ENCODE measurements around the gene CTDSPL2.
"Not testable (repeated sequence)": the region's sequence is repeated elsewhere in the genome, so short reads cannot be mapped to it uniquely, and the experiment has no call there.

CTDSPL2 gene

DNA sequence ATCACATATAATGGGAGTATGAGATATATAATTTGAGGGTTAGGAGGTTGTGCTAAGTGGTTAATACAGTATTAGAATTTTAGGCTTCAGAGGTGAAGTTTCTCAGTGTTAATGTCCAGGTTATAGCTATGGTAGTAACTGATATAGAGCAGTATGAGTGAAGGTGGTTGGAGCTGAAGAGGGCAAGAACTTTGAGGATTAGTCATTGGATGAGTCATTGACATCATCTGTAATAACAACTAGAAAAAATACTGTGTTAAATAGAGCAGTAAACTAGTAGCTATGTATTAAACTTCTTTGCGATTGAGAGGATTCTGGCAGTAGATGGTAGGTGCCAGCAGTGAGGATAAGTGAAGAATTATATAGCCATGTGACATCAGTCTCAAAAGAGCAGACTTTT is 62.0 kb downstream of the CTDSPL2 start:
- no peak for DNase-seq

- DNase-seq: no peak
Measured at GRCh38 chr15:44490622-44491021, 63.2 kb downstream of the CTDSPL2 start.

DNA sequence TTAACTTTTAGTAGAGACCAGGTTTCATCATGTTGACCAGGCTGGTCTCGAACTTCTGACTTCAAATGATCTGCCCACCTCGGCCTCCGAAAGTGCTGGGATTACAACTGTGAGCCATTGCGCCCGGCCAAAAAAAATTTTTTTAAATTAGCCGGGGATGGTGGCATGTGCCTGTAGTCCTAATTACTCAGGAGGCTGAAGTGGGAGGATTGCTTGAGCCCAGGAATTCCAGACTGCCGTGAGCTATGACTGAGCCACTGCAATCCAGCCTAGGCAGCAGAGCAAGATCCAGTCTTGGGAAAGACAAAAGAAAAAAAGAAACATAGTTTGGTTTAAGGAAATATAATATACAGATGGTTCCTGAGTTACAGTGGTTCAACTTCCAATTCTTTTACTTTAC is 64.6 kb downstream of the CTDSPL2 start:
- no peak for DNase-seq

DNA sequence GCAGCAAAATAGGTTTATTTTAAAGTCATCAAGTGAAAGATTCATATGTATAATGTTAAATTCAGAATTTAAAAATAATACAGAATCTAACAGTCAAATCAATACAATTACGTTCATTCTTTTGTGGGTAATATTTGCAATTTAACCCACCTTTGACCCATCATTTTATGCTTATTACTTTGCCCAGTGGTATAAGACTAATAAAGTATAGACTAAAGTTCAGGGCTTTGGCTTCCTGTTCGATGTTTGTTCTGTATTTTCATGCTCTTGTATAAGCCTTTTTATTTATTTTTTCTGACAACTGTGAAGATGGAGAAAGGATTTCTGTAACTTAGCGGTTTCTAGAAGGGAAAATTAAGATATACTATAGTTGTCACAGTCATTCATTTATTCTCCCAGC is 65.2 kb downstream of the CTDSPL2 start:
- no peak for DNase-seq

DNA sequence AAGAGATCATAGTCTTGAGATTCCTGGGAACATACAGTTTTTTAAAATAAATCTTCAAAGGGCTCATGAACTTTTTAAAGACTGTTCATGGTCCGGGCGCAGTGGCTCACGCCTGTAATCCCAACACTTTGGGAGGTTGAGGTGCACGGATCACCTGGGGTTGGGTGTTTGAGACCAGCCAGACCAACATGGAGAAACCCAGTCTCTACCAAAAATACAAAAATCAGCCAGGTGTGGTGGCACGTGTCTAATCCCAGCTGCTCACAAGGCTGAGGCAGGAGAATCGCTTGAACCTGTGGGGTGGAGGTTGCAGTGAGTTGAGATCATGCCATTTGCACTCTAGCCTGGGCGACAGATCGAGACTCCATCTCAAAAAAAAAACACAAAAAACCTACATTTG is 68.1 kb downstream of the CTDSPL2 start:
- no peak for DNase-seq

DNA sequence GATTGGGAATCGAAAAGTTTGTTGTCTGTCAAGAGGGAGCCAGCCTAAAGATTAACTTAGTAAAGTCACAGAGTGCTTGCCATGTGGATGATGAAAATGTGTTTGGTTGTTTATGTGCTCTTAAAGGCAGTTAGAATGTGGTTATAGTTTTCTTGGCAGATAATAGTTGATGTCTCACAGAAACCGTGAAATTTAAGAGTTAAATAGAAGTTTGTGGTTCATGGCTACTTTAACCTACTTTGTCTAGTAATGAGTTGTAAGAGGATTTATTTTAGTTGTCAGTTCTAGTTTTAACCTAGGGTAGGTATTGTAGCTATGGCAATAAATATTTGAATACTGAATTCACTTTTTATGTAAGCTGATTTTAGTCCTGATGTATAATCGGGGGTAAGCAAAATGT is 73.1 kb downstream of the CTDSPL2 start:
- no peak for DNase-seq

- DNase-seq: no peak
Measured at GRCh38 chr15:44501768-44502366, 74.4 kb downstream of the CTDSPL2 start.

GRCh38 chr15:44516436-44516835 is 89.0 kb downstream of the CTDSPL2 start:
- DNase-seq: no peak

DNA sequence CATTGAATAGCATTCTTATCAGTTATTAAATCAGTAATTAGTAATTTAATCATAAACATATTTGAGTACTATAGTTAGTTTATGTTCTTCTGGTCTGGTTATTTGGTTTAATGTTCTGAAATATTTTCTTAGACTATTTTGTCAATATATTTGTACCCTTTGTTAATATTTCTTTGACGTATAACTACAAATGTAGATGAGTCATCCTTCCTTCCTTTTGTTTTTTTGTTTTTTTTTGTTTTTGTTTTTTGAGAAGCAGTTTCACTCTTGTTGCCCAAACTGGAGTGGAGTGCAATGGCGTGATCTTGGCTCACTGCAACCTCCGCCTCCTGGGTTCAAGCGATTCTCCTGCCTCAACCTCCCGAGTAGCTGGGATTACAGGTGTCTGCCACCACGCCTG is 92.1 kb downstream of the CTDSPL2 start:
- DNase-seq: no peak

DNA sequence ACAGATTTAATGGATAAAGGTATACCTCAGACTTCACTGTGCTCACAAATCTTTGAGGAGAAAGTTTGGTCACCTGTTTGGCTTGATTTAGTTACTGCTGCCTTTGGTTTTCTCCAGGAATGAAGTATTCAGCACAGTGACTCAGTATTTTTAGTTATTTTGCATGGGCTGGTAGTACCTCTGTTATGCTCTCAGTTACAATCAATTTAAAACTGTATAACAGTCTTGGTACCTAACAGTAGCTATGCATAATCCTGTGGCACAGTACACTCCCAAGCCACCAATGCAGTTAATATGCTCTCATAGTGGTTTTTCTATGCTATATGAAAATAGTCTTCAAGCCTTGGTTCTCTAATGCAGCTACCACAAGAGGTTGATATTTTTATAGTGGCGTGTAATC is 97.6 kb downstream of the CTDSPL2 start:
- DNase-seq: no peak

DNA sequence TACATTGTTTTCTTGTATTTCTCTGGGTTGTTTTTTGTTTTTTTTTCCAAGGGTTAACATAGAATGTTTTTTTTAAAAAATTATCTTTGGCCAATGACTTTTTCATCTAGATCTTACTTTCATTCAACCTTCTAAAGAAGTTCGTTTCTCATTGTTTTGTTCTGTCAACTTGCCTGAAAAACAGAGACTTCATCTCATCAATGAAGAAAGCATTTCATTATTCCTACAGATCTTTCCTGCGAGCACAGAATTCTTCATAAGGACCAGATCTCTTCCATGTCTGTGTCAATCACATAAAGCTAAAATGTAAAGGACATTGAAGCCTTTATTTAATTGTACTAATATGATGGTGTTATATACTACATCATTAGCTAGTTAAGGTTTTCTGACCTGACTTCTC is 99.8 kb downstream of the CTDSPL2 start:
- no peak for DNase-seq

DNA sequence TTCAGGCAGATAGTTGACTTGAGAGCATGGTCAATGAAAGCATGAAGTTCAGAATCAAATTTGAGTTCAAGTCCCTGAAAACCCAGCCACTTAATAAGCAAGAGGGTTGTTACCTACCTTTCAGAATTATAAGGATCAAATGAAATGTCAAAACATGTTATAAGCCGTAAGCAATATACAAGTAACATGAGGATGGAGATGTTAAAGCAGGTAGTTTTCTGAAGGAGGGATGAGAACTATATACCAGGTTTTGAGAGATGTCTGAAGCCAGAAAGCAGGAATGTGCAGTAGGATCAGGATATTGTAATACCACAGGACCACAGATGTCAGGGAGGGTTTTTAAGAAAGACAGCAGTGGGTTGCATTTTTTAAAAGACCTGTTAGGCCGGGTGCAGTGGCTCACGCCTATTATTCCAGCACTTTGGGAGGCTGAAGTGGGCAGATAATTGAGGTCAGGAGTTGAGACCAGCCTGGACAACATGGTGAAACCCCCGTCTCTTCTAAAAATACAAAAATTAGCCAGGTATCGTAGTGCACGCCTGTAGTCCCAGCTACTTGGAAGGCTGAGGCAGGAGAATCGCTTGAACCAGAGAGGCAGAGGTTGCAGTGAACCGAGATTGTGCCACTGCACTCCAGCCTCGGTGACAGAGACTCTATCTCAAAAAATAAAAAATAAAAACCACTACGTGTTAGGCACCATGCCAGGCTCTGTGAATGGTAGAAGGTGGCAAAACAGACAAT is 102.6 kb downstream of the CTDSPL2 start:
- no peak for DNase-seq

DNA sequence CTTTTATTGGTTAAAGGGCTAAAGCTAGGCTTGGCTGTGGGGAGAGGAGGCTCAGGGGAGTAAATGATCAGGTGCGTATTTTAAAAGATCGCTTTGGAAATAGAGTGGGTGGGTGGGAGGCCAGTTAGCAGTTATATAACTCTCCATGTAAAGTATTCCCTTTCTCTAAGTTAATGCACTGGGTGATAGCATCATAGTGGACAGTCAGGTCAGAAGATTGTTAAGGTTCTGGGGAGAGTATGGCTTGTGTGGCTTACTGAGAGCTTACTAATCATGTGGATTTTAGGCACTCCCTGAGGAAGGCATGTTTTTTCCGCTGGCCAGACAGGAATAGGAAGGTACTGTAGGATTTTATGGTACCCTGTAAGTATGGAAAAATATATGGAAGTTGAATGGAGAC is 103.2 kb downstream of the CTDSPL2 start:
- no peak for DNase-seq

DNA sequence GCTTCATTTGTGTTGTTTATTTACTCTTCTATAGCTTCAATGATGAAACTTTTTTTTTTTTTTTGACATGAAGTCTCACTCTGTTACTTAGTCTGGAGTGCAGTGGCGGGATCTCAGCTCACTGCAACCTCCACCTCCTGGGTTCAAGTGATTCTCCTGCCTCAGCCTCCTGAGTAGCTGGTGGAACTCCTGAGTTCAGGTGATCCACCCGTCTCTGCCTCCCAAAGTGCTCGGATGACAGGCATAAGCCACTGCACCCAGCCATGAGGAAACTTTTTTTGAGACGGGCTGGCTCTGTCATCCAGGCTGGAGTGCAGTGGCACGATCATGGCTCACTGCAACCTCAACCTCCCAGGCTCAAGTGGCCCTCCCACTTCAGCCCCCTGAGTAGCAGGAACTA is 104.8 kb downstream of the CTDSPL2 start:
- not testable (repeated sequence) for DNase-seq

- no peak for DNase-seq
Measured at GRCh38 chr15:44532689-44533088, 105.3 kb downstream of the CTDSPL2 start.

GRCh38 chr15:44535092-44535491 is 107.7 kb downstream of the CTDSPL2 start:
- DNase-seq: no peak

DNA sequence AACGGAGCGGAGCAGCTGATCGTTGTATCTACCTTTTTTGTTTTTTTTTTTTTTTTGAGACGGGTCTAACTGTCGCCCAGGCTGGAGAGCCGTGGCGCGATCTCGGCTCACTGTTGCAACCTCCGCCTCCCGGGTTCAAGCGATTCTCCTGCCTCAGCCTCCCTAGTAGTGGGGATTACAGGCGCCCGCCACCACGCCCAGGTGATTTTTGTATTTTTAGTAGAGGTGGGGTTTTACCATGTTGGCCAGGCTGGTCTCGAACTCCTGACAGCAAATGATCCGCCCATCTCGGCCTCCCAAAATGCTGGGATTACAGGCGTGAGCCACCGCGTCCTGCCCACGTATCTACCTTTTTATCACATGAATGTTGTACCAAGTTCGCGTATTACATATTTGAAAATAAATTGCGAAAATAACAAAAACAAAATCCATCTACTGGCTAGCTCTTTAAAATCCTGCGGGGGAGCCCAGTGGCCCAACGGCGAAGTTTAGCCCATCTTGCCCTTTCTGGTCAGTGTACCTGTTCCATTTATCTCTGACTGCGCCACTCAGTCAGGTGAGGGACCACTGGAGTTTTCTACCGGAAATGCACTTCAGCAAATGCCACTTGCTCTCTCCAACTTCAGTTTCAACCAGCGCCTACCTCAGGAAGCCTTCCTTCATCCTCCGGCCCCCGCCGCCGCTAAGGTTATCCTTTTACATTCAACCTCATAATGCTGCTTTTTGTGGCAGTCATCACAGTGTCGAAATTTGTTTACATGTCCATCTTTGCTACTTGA is 108.3 kb downstream of the CTDSPL2 start:
- DNase-seq: no peak

GRCh38 chr15:44536302-44536961 is 109.0 kb downstream of the CTDSPL2 start:
- DNase-seq: peak; percentile 68

GRCh38 chr15:44536962-44537734 is 109.7 kb downstream of the CTDSPL2 start, which contains the start of gene EIF3J:
Gene EIF3J, plus strand, starts transcription at chr15:44537147. Its CDS starts 48 bp downstream, at chr15:44537195.
- peak; percentile 73 for DNase-seq

- DNase-seq: no peak
Measured at GRCh38 chr15:44537735-44538240, 110.4 kb downstream of the CTDSPL2 start.

GRCh38 chr15:44541282-44541958 is 114.0 kb downstream of the CTDSPL2 start:
- DNase-seq: no peak

DNA sequence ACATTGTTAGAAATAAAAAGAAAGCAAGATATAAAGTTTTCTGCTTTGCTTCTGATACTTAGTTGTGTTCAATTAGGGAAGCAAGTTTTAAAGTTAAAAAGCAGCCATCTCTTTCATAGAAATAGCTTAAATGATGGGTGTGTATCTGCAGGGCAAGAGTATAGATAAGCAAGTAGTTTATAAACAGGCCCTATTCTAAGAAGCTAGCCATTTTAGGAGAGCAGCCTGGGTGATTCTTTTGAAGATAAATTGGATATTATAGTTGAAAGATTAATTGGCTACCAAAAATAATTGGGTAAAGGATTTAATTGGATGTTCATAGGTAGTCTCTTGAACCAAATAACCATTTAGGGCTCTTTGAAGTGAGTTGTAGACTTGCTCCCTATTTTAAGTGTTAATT is 115.2 kb downstream of the CTDSPL2 start:
- DNase-seq: no peak

Data from DMS153 (cell line).